Mucosa of stomach (tissue), 1 donor: Measurements from ENCODE around the gene TMPRSS11D.

Source experiments
- H3K27me3 ChIP-seq: one replicate; pipeline ENCODE4 v1.7.0; 2013; ENCODE audit warnings: mild to moderate bottlenecking, low read length; ENCODE audit not compliant: control insufficient read depth, insufficient read depth
- H3K36me3 ChIP-seq: one replicate; pipeline ENCODE4 v1.7.0; 2013; ENCODE audit warnings: low read length; ENCODE audit not compliant: control insufficient read depth, insufficient read depth
- H3K4me1 ChIP-seq: one replicate; pipeline ENCODE4 v1.7.0; 2013; ENCODE audit warnings: mild to moderate bottlenecking, low read length; ENCODE audit not compliant: control insufficient read depth, insufficient read depth
- H3K4me3 ChIP-seq: one replicate; pipeline ENCODE4 v1.7.0; 2013; ENCODE audit warnings: low read length
- H3K9ac ChIP-seq: one replicate; pipeline ENCODE4 v1.7.0; 2013; ENCODE audit warnings: mild to moderate bottlenecking, low read length, moderate library complexity
- H3K9me3 ChIP-seq: one replicate; pipeline ENCODE4 v1.7.0; 2013; ENCODE audit warnings: mild to moderate bottlenecking, low read length, moderate library complexity; ENCODE audit not compliant: control insufficient read depth
- donor health status: Pancreatic carcinoma.

The TMPRSS11D gene

DNA sequence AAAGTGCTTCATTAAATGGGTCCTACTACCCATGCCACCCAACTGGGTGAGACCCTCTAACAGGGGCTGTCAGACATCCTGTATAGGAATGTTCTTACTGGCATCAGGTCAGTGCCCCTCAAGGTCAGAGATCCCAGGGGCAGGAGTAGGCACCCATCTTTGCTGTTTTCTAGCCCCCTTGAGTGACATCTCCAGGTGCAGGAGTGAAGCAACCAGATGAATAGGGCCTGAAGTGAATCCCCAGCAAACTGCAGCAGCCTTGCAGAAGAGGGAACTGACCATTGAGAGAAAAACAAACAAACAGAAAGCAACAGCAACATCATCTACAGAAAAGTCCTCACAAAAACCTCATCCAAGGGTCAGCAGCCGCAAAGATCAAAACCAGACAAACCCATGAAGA is 73.8 kb downstream of the TMPRSS11D start:
- Histone ChIP-seq H3K9me3 (no peaks in the 10 kb centered on the region), H3K4me3 (no peak overlapping the region), H3K9ac (no peak overlapping the region), H3K4me1 (no peaks in the 10 kb centered on the region), H3K36me3 (no peaks in the 10 kb centered on the region), H3K27me3 (no peaks in the 10 kb centered on the region)

DNA sequence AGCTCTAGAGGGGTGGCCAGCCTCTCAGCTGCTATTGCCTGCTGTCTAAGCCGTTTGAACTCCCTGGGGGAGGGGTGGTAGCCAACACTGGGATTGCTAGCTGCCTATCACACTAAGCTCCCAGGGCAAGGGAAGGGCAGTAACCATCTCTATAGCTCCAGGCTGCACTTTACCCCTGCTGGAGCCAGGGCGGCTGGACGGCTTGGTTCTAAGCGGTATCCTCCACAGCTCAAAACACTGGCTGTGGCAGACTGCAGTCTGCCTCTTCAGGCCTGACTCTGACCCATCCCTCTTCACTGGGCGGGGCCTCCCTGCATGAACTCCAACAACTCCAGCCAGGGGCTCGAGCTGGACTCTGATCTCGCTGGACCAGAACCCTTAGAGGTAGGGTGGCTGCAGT is 74.3 kb downstream of the TMPRSS11D start:
- Histone ChIP-seq H3K9ac (no peak overlapping the region), H3K4me3 (no peak overlapping the region), H3K36me3 (no peaks in the 10 kb centered on the region)

DNA sequence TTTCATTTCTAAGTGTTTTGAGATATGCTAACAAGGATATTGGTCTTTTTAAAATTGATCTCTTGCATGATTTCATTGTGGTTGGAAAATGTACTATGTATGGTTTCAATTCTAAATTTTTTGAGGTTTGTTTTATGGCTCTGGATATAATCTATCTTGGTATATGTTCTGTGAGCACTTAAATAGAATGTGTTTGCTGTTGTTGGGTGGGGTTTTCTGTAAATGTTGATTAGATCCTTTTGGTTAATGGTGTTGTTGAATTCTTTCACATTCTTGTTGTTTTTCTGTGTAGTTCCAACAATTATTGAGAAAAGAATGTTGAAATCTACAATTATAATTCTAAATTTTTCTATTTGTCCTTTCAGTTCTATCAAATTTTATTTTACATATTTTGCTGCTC is 87.0 kb downstream of the TMPRSS11D start:
- H3K9me3 ChIP-seq = no peaks in the 10 kb centered on the region
- H3K27me3 ChIP-seq = no peaks in the 10 kb centered on the region
- no peak overlapping the region for H3K9ac ChIP-seq
- no peak overlapping the region for H3K4me3 ChIP-seq
- H3K36me3 ChIP-seq = no peaks in the 10 kb centered on the region
- H3K4me1 ChIP-seq = no peaks in the 10 kb centered on the region

More for the DNA sequence above, 74.3 kb downstream of the TMPRSS11D start:
- Histone ChIP-seq H3K27me3 (no peaks in the 10 kb centered on the region), H3K9me3 (no peaks in the 10 kb centered on the region), H3K4me1 (no peaks in the 10 kb centered on the region)

DNA sequence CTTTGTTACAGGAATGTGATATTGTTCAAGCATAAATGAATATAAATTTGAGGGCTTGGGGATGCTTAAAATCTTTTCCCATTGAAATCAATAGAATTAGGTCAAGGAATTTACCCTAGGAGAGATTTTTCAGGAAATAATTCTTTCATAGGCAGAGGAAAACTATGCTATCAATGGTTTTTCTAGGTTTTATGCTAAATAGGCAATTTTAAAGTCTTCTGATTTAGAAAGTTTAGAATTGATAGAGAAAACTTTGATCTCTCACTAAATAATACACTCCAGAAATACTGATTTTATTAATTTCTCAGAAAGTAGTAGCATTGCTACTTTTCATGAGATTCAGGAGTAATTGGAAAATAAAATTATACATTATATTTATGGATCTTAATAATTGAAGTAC is 93.1 kb downstream of the TMPRSS11D start:
- no peak overlapping the region for H3K4me3 ChIP-seq
- H3K9me3 ChIP-seq = no peaks in the 10 kb centered on the region

DNA sequence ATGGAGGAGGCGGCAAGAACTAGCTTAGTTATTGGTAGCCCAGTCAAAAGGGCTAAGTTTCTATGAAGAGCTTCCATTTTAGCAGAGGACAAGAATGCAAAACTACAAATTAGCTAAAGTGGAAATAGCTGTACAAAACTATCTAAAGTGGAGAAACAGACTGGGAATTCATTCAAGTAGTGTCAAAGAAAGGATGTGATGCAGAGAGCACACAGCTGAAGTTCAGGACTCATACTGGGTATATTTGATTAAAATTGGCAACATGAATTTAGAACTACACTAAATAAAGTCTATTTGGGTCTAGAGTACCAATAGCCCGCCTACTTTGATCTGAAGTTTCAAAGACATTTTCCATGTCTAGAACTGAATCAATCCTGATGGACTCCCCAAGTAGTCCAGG is 96.5 kb downstream of the TMPRSS11D start:
- no peaks in the 10 kb centered on the region for H3K9me3 ChIP-seq
- H3K4me1 ChIP-seq = no peaks in the 10 kb centered on the region
- H3K27me3 ChIP-seq = no peaks in the 10 kb centered on the region
- H3K9ac ChIP-seq = no peak overlapping the region
- no peaks in the 10 kb centered on the region for H3K36me3 ChIP-seq
- no peak overlapping the region for H3K4me3 ChIP-seq

More for the DNA sequence above, 93.1 kb downstream of the TMPRSS11D start:
- no peaks in the 10 kb centered on the region for H3K36me3 ChIP-seq
- H3K27me3 ChIP-seq = no peaks in the 10 kb centered on the region
- H3K9ac ChIP-seq = no peak overlapping the region
- H3K4me1 ChIP-seq = no peaks in the 10 kb centered on the region

DNA sequence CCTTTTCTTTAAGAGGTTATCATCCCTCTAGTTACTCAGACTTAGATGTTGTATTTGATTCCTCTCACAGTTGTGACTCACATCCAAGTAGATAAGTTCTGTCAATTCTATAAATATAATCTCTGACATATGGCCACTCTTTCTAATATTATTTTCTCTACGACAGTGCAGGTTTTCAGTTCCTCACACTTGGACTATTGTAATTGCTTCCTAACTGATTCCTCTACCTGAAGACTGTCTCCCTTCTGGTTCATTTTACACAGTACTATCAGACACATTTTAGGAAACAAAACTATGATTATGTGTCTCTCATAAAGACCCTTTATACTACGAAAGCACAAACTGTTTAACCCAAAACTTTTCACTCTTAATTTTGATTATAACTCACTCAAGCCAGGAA is 98.3 kb downstream of the TMPRSS11D start:
- H3K4me1 ChIP-seq = no peaks in the 10 kb centered on the region
- H3K9ac ChIP-seq = no peak overlapping the region
- H3K9me3 ChIP-seq = no peaks in the 10 kb centered on the region
- H3K36me3 ChIP-seq = no peaks in the 10 kb centered on the region
- H3K4me3 ChIP-seq = no peak overlapping the region
- no peaks in the 10 kb centered on the region for H3K27me3 ChIP-seq

DNA sequence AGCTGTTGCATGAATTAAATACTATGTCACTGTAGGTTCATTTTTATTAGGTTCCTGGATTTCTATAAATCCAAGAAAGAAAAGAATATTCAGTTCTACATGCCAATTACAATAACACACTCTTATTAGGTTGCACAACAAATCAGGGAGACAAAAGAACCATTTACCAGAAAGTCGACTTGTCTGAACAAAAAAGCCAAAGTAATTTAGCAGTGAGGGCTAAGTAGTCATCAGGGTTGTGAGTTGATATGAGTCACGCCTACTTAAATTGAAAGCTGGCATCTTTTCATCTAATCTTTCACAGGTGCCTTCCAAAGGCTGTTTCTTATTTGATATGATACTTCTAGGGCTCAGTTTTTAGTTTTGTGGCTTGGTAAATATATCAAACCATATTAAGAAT is 104.2 kb downstream of the TMPRSS11D start:
- Histone ChIP-seq H3K4me3 (no peak overlapping the region), H3K36me3 (no peaks in the 10 kb centered on the region), H3K27me3 (no peaks in the 10 kb centered on the region), H3K9me3 (no peaks in the 10 kb centered on the region), H3K4me1 (no peaks in the 10 kb centered on the region), H3K9ac (no peak overlapping the region)

DNA sequence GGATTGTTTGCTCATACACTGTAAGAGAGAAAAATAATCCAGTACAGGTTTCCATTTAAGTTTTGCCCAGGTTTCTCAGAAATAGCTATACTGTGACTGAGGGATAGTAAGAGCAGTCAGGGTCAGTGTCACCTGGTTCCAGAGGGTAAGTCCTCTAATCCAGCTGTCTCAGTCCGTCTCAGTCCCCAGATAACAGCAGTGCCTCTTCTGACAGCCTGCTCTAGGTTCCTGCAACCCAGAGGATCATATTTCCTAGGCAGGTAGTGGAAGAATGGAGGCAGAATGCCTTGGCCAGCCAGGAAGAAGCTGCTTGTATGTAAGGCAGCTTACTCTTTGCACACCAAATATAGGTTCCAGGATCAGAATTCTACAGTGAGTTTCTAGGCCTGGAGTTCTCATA is 107.1 kb downstream of the TMPRSS11D start:
- H3K9ac ChIP-seq = no peak overlapping the region
- no peak overlapping the region for H3K4me3 ChIP-seq
- H3K36me3 ChIP-seq = no peaks in the 10 kb centered on the region
- H3K9me3 ChIP-seq = no peaks in the 10 kb centered on the region
- no peaks in the 10 kb centered on the region for H3K27me3 ChIP-seq
- H3K4me1 ChIP-seq = no peaks in the 10 kb centered on the region
